SIG-M5 treated with dmso at 0.1 percent for 504 hours (cell line): ENCODE data around the gene EEF1A1.
A peak's percentile ranks its signal among the peaks of the same experiment; 100 is the strongest.
"Not testable (repeated sequence)": the region's sequence is repeated elsewhere in the genome, so short reads cannot be mapped to it uniquely, and the experiment has no call there.

Experiments used
- DNase-seq: peaks from one replicate; lab custom pipeline; 2025; ENCODE audit not compliant: unreplicated experiment; lab: John Stamatoyannopoulos, UW

Gene EEF1A1

GRCh38 chr6:73538116-73538779 is 17.4 kb upstream of the EEF1A1 start:
- DNase-seq, result no peak

DNA sequence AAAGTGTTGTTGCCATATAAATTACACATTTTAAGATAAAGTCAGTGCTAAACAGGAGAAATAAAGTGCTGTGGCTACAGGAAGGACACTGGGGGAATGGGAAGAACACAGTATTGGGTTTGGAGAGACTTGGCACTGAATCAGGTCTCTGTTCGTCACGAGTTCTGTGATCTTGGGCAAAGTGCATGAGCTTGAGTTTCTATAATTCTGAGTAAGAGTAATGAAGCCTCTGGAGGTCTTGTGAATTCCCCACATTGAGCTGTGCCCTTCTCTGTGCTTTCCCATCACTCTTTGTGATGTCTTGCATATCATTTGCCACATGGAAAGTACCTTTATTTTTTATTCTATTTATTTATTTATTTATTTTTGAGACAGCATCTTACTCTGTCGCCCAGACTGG is 16.8 kb upstream of the EEF1A1 start:
- no peak for DNase-seq

- no peak for DNase-seq
Measured at GRCh38 chr6:73534628-73535027, 13.8 kb upstream of the EEF1A1 start.

GRCh38 chr6:73532293-73532692 is 11.5 kb upstream of the EEF1A1 start:
- DNase-seq, result no peak

- DNase-seq, result no peak
Measured at GRCh38 chr6:73528897-73529296, 8.1 kb upstream of the EEF1A1 start.

GRCh38 chr6:73525546-73526330 is 4.9 kb upstream of the EEF1A1 start:
- DNase-seq, result no peak

- DNase-seq, result peak; percentile 80
Measured at GRCh38 chr6:73523434-73524123, 2.7 kb upstream of the EEF1A1 start.

GRCh38 chr6:73521351-73521985 is 636 bp upstream of the EEF1A1 start:
- peak; percentile 78 for DNase-seq

GRCh38 chr6:73519926-73520687 is 725 bp downstream of the EEF1A1 start:
- peak; percentile 60 for DNase-seq

DNA sequence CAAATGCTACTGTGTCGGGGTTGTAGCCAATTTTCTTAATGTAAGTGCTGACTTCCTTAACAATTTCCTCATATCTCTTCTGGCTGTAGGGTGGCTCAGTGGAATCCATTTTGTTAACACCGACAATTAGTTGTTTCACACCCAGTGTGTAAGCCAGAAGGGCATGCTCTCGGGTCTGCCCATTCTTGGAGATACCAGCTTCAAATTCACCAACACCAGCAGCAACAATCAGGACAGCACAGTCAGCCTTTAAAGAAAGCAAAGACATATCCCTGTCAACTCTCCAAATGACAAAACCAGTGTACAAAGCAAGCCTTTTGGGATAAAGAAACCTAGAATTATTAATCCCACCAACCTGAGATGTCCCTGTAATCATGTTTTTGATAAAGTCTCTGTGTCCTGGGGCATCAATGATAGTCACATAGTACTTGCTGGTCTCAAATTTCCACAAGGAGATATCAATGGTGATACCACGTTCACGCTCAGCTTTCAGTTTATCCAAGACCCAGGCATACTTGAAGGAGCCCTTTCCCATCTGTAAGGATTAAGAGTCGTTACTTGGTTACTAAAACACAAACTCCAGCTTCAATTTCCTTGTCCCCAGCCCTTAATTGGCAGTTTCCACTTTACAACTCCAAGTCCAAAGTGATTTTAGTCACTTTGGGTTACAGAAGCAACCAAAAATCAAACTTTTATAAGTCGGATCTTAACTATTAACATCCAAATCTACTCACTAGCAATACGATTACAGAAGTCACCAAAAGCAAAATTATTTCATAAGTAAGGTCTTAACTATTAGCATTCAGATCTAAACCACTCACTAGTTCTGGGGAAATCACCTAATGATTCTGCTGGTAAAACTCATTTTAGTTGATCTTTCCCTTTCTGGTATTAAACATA is 1.6 kb downstream of the EEF1A1 start:
- DNase-seq, result not testable (repeated sequence)

GRCh38 chr6:73518100-73518981 is 2.5 kb downstream of the EEF1A1 start:
- not testable (repeated sequence) for DNase-seq

DNA sequence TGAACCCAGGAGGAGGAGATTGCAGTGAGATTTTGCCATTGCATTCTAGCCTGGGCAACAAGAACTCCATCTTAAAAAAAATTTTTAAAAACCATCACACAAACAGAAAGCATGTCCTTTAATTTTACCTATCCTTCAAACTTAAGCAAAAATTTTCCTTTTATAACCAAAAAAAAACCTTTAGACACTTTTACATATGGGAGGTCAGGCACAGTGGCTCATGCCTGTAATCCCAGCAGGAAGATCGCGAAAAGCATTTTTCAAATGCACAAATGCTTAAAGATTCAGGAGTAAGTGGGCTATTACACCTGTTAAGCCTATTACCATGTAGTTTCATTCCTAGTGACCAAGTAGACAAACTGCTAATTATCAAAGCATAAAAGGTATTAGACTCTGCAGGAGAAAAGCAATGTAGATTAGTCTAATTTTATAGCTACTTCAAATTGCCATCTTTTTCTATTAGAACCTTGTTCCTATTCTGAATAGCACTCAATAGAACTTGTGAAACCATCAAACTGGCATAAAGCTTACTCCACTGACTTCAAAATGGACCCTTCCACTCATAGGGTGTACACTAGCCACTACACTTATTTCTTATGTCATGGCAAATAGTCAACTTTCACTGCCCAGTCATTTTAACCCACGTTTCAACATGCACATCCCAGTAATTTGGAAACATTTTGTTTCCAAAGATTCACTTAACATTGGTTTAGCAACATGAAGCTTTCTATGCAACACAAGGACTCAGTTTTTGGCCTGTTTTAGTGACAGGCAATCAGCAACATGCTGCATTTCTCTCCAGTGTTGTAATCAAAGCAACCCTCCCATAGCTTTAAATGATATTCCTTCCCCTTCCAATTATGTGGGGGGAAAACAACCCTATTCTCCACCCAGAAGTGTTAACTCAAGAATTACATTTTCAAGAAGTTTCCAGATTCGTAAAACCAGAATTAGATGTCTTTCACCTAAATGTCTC is 4.0 kb downstream of the EEF1A1 start:
- peak; percentile 38 for DNase-seq

- peak; percentile 61 for DNase-seq
Measured at GRCh38 chr6:73515204-73515655, 5.6 kb downstream of the EEF1A1 start.

DNA sequence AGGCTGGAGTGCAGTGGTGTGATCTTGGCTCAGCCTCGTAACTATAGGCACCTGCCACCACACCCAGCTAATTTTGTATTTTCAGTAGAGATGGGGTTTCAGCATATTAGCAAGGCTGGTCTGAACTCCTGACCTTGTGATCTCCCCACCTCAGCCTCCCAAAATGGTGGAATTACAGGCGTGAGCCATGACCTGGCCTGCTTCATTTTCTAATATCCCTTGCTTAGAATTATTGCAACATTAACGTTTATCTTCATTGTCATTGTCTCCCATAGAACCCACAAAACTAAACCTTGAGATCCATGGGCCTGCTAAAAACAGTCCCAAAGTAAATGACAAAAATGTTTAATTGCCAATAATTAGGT is 6.1 kb downstream of the EEF1A1 start:
- DNase-seq, result peak; percentile 42

GRCh38 chr6:73513496-73513854 is 7.4 kb downstream of the EEF1A1 start:
- no peak for DNase-seq

DNA sequence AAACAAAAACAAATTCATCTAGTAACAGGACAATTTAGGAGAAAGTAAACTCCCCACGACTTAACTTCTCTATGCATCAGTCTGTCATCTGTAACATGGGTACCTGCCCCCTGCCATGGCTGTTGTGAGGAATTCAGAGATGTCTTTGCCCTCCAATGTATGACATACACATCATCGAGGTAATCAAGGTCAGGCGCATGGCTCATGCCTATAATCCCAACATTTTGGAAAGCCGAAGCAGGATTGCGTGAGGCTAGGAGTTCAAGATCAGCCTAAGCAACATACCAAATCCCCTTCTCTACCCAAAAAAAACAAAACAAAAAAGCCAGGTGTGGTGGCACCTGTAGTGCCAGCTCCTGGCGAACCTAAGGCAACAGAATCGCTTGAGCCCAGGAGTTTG is 9.0 kb downstream of the EEF1A1 start:
- DNase-seq, result no peak

DNA sequence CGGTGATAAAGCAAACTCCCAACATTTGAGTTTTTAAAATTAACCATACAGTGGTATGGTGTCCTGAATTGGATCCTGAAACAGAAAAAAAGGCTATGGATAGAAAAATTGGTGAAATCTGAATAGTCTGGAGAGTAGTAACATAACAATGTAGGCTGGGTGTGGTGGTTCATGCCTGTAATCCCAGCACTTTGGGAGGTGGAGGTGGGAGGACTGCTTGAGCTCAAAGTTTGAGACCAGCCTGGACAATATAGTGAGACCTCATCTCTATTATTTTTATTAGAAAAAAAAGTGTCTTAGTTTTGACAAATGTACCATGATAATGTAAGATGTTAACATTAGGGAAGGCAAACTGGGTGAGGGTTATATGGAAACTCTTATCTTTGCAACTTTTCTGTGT is 11.0 kb downstream of the EEF1A1 start:
- DNase-seq, result no peak

DNA sequence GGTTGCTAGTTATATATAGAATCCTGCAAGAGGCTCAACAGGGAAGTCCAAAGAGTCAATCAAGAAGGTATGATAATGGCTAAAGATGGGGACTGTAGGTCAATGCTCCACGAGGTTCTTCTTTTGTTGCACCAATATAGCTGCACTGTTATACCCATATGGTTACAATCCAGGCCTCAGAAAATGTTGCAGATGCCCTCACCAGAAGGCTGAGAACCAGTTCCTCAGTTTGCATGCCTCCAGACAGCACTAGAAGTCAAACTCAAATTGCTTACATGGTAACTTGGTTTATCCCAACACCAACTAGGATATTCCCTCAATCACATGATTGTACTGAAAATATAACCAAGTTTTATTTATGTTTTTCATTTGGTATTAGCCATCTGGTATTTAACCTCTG is 12.1 kb downstream of the EEF1A1 start:
- no peak for DNase-seq
